Measurements from ENCODE around the gene GPR150. TPM values are rescaled to one million over a fixed set of nuclear protein-coding genes. Genes with fewer than 3 reads are reported as not detected.

GPR150 gene
- total and polyA plus RNA-seq, 11 donors = 0.04 to 0.25 (median 0.13) TPM; not detected in 6

DNA sequence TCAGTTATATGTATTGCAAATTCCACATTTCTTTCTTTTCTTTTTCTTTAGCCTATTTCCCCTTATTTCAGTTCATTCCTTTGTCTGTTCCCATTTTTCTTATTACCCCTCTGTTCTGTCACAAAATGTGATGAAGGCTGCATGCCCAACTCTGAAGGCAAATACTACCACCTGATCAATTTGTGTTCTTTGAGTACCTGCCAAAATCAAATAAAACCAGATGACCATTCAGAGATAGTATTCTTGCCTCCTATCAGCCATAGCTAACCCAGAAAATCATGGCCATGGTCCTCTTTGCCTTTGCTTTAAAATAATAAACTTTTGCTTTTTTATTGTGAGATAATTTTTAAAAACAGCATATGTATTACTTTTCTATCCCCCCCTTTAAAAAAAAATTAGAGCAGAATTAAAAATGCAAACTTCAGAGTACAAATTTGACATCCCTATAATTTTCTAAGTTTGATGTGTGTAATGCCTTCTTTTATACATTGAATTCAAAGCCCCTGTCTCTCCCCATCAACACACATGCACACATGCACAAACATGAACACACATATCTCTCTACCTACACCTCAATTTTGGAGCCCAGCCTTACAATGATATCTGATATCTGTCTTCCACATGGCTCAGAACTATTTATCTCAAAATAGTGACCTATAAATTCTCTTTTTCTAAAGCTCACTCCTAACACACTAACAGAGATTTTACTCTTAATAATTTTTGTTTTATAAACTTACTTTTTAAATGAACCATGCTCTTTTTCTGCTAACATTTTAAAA, 30.1 kb downstream of the GPR150 start:
- Histone ChIP-seq H3K4me3 (no peak overlapping the region), H3K4me1 (peaks cover 0 to 15% (median 8%) of the 10 kb centered on the region in 12 donors), H3K36me3 (peaks cover 0 to 11% (median 0%) of the 10 kb centered on the region in 9 donors), H3K27ac (no peak overlapping the region), H3K27me3 (no peaks in the 10 kb centered on the region), H3K9me3 (no peaks in the 10 kb centered on the region)
- intact Hi-C loops (cut with DNase I) = loop anchor here in 8 of 10 donors (5.0 to 10.0 kb wide), 10 partner anchors 82 to 955 kb away; partner anchors contain the start of gene RHOBTB3 (in 3 of the 8)
- TF ChIP-seq, protein P1, sequence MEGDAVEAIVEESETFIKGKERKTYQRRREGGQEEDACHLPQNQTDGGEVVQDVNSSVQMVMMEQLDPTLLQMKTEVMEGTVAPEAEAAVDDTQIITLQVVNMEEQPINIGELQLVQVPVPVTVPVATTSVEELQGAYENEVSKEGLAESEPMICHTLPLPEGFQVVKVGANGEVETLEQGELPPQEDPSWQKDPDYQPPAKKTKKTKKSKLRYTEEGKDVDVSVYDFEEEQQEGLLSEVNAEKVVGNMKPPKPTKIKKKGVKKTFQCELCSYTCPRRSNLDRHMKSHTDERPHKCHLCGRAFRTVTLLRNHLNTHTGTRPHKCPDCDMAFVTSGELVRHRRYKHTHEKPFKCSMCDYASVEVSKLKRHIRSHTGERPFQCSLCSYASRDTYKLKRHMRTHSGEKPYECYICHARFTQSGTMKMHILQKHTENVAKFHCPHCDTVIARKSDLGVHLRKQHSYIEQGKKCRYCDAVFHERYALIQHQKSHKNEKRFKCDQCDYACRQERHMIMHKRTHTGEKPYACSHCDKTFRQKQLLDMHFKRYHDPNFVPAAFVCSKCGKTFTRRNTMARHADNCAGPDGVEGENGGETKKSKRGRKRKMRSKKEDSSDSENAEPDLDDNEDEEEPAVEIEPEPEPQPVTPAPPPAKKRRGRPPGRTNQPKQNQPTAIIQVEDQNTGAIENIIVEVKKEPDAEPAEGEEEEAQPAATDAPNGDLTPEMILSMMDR (IDR thresholded peaks at IDR 0.05) = no peak
- no peak for TF ChIP-seq POLR2A (IDR thresholded peaks at IDR 0.05)
- DNase-seq (no peak), ATAC-seq (no peak)

DNA sequence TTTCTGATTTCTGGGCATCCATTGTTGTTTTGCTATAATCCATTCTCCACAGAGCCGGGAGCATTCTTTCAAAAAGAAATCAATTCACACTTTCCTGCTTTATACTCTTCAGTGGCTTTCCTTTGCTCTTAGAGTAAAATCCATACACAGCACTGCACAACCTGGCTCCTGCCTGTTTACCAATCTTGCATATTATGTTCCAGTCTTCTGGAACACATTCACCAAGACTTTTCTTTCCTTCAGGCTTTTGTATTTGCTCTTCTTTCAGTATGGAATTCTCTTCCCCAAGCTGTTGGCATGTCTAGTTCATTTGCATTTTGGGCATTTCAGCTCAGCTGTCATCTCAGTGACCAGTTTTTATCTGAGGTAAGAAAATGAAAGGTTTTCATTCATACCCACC, 33.0 kb downstream of the GPR150 start:
- H3K4me1 ChIP-seq = peaks cover 0 to 6% (median under 1%) of the 10 kb centered on the region in 12 donors
- TF ChIP-seq, protein P1 (IDR thresholded peaks at IDR 0.05) = no peak
- TF ChIP-seq POLR2A (IDR thresholded peaks at IDR 0.05) = no peak
- H3K27ac ChIP-seq = no peak overlapping the region
- H3K27me3 ChIP-seq = no peaks in the 10 kb centered on the region
- DNase-seq (no peak), ATAC-seq (no peak)
- H3K4me3 ChIP-seq = no peak overlapping the region
- intact Hi-C loops (cut with DNase I) = loop anchor here in 1 of 10 donors (5.0 kb wide), 1 partner anchor 124 kb away; no protein-coding TSS in a partner anchor
- WGBS, 4 donors = 88 to 96% (median 93%) methylated on average over 1 of the region's 1 CpG
- H3K36me3 ChIP-seq = peaks cover 0 to 14% (median 0%) of the 10 kb centered on the region in 9 donors
- H3K9me3 ChIP-seq = no peaks in the 10 kb centered on the region

DNA sequence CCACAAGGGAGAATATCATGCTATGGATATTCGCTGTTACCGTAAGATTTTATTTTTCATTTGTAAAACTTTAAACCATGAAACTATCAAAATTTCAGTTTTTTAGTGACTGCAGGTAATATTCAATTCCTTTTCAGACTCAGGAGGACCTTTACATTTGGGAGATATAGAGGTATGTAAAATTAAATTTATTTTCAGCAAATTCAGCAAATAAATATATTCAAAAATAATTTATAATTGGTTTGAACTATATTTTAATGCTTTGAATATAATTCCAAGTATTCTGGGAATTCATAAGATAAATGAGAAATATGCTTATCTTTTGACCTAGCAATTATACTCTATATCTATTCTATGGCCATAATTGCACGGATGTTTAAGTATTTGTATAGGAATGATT, 34.3 kb downstream of the GPR150 start:
- Histone ChIP-seq H3K36me3 (peaks cover 0 to 14% (median 0%) of the 10 kb centered on the region in 9 donors), H3K27me3 (no peaks in the 10 kb centered on the region), H3K4me3 (no peak overlapping the region), H3K27ac (no peak overlapping the region), H3K4me1 (peaks cover 0 to 6% (median 0%) of the 10 kb centered on the region in 12 donors), H3K9me3 (no peaks in the 10 kb centered on the region)
- 96 to 98% (median 97%) methylated on average over 3 of the region's 3 CpGs for WGBS, 4 donors
- intact Hi-C loops (cut with DNase I) = loop anchor here in 1 of 10 donors (5.0 kb wide), 1 partner anchor 123 kb away; no protein-coding TSS in a partner anchor
- DNase-seq (no peak), ATAC-seq (no peak)
- TF ChIP-seq, protein P1 (IDR thresholded peaks at IDR 0.05) = no peak
- TF ChIP-seq POLR2A (IDR thresholded peaks at IDR 0.05) = no peak

DNA sequence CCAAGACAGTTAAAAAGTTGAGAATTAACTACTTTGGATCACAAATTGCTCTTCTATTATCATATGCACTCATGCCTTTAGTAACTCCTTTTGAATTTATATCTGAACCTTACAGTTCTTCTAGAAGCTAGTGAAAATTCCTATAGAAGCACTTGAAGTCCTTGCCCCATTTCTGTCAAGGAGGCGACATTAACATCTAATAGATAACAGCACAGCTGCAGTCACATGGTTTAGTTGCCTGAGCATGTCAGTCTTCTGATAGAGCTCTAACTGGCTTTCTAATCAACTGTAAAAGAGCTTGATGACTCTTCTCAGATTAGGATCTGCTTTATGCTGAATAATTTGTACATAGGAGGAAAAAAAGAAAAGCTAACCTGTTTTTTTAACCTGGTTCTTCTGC, 35.7 kb downstream of the GPR150 start:
- DNase-seq (no peak), ATAC-seq (no peak)
- TF ChIP-seq, protein P1 (IDR thresholded peaks at IDR 0.05) = no peak
- no peak for TF ChIP-seq POLR2A (IDR thresholded peaks at IDR 0.05)
- intact Hi-C loops (cut with DNase I) = loop anchor here in 1 of 10 donors (5.0 kb wide), 1 partner anchor 102 kb away; no protein-coding TSS in a partner anchor
- Histone ChIP-seq H3K4me3 (no peak overlapping the region), H3K27me3 (no peaks in the 10 kb centered on the region), H3K4me1 (peaks cover 0 to 6% (median 0%) of the 10 kb centered on the region in 12 donors), H3K36me3 (peaks cover 0 to 14% (median 0%) of the 10 kb centered on the region in 9 donors), H3K27ac (no peak overlapping the region), H3K9me3 (no peaks in the 10 kb centered on the region)
- WGBS, 4 donors = 36 to 50% (median 38%) methylated on average over 1 of the region's 1 CpG

Measured in heart left ventricle (tissue), 16 donors.